ENCODE results near the gene GNL2.

DNA sequence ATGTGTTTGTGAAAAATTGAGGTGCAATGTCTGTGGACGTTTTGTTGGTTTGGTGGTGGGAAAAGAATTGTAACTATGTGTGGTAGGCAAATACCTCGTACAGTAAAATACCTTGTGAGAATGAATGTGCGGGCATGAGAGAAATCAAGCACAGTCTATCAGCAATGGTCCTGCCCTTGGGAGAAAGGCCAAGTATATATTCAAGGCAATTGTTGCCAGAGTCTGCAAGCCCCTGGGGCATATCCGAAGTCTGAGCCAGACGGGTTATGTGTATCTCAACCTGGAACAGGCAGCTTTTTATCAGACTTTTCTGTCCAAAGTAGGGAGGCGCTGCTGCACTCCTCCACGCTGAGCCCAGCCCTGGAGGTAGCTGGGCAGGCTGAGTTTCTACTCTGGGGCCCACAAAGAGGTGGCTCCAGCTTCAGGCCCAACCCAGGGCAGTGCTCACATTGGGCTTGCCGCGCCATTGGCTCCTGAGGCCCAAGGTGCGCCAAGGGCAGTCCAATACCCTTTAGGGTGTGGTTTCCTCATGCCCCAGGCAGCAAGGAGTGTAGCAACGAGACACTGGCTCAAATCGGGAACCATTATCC is 9.4 kb upstream of the GNL2 start:
- TF ChIP-seq POLR2A (IDR thresholded peaks at IDR 0.05): no peak
- TF ChIP-seq, protein P1, sequence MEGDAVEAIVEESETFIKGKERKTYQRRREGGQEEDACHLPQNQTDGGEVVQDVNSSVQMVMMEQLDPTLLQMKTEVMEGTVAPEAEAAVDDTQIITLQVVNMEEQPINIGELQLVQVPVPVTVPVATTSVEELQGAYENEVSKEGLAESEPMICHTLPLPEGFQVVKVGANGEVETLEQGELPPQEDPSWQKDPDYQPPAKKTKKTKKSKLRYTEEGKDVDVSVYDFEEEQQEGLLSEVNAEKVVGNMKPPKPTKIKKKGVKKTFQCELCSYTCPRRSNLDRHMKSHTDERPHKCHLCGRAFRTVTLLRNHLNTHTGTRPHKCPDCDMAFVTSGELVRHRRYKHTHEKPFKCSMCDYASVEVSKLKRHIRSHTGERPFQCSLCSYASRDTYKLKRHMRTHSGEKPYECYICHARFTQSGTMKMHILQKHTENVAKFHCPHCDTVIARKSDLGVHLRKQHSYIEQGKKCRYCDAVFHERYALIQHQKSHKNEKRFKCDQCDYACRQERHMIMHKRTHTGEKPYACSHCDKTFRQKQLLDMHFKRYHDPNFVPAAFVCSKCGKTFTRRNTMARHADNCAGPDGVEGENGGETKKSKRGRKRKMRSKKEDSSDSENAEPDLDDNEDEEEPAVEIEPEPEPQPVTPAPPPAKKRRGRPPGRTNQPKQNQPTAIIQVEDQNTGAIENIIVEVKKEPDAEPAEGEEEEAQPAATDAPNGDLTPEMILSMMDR (IDR thresholded peaks at IDR 0.05): no peak
